ENCODE measurements around the gene ACOT4. TPM values are rescaled to one million over a fixed set of nuclear protein-coding genes. Genes with fewer than 3 reads are reported as not detected.
"Not testable (repeated sequence)": the region's sequence is repeated elsewhere in the genome, so short reads cannot be mapped to it uniquely, and the experiment has no call there.

The ACOT4 gene, protein sequence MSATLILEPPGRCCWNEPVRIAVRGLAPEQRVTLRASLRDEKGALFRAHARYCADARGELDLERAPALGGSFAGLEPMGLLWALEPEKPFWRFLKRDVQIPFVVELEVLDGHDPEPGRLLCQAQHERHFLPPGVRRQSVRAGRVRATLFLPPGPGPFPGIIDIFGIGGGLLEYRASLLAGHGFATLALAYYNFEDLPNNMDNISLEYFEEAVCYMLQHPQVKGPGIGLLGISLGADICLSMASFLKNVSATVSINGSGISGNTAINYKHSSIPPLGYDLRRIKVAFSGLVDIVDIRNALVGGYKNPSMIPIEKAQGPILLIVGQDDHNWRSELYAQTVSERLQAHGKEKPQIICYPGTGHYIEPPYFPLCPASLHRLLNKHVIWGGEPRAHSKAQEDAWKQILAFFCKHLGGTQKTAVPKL
- total RNA-seq = 1 to 10 TPM; 1.1 to 1.5 TPM
- polyA plus RNA-seq (ENCODE audit: insufficient read length in 2 of 2) = 1 to 10 TPM; 1.3 to 1.8 TPM
- long read RNA-seq, donor 1, partial matches to known transcripts = 0 of 1 reads
- long read RNA-seq, donor 1, other reads (novel, unspliced or antisense) = 0 of 1 reads
- long read RNA-seq, donor 2 = 0 reads
- long read RNA-seq, donor 3 = 0 reads
- long read RNA-seq, donor 4 = 0 reads

DNA sequence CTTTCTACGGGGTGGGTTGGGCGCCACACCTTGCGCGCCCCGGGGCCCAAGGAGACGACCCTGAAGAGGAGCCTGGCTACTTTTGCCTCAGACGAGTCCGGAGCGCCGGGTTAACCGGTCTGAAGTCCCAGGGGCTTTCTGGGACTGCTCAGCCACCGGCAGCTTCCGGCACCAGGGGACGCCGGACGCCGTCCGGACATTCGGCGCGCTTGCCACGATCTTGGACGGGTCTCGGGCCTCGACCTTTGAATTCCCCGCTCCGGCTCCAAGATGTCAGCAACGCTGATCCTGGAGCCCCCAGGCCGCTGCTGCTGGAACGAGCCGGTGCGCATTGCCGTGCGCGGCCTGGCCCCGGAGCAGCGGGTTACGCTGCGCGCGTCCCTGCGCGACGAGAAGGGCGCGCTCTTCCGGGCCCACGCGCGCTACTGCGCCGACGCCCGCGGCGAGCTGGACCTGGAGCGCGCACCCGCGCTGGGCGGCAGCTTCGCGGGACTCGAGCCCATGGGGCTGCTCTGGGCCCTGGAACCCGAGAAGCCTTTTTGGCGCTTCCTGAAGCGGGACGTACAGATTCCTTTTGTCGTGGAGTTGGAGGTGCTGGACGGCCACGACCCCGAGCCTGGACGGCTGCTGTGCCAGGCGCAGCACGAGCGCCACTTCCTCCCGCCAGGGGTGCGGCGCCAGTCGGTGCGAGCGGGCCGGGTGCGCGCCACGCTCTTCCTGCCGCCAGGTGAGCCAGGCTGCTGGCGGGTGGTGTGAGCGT is at the start of gene ACOT4:
ACOT4 (plus strand) TSS at position 184 of the 760 bp plus-strand sequence; CDS start at position 271, 87 bp downstream.
- no peaks in the 10 kb centered on the region for H3K36me3 ChIP-seq (ENCODE audit: control insufficient read depth, insufficient read depth, low read length)
- 2% methylated on average over 89 of the region's 89 CpGs for WGBS (ENCODE audit: insufficient coverage)
- peak in 2 of 6 donors; percentile 58 to 69 for DNase-seq (ENCODE audit: low read depth in 4 of 6, low spot score in 6 of 6)
- H3K9me3 ChIP-seq (ENCODE audit: control insufficient read depth, insufficient read depth, low read length) = no peaks in the 10 kb centered on the region
- peaks cover 7% of the 10 kb centered on the region for H3K27me3 ChIP-seq (ENCODE audit: control insufficient read depth, insufficient read depth, low read length)
- H3K4me3 ChIP-seq (ENCODE audit: low read depth, low read length) = peak within 1 kb of the TSS; percentile 57
- H3K4me1 ChIP-seq (ENCODE audit: control insufficient read depth, insufficient read depth, low read length) = peaks cover 6% of the 10 kb centered on the region
- H3K27ac ChIP-seq (ENCODE audit: low read depth, low read length) = no peak within 1 kb of the TSS

DNA sequence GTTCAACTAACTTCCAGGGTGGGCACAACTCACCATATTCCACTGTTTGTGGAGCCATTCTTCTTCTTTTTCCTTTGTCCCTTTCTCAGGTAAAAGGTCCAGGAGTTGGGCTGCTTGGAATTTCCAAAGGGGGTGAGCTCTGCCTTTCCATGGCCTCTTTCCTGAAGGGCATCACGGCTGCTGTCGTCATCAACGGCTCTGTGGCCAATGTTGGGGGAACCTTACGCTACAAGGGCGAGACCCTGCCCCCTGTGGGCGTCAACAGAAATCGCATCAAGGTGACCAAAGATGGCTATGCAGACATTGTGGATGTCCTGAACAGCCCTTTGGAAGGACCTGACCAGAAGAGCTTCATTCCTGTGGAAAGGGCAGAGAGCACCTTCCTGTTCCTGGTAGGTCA is 48.7 kb upstream of the ACOT4 start:
- not testable (repeated sequence) for H3K4me1 ChIP-seq (ENCODE audit: control insufficient read depth, insufficient read depth, low read length); H3K27me3 ChIP-seq (ENCODE audit: control insufficient read depth, insufficient read depth, low read length); H3K9me3 ChIP-seq (ENCODE audit: control insufficient read depth, insufficient read depth, low read length); DNase-seq (ENCODE audit: low read depth in 4 of 6, low spot score in 6 of 6); H3K36me3 ChIP-seq (ENCODE audit: control insufficient read depth, insufficient read depth, low read length); H3K4me3 ChIP-seq (ENCODE audit: low read depth, low read length); H3K27ac ChIP-seq (ENCODE audit: low read depth, low read length)
- WGBS (ENCODE audit: insufficient coverage) = no CpG with 5 or more reads among the region's 7 CpGs

DNA sequence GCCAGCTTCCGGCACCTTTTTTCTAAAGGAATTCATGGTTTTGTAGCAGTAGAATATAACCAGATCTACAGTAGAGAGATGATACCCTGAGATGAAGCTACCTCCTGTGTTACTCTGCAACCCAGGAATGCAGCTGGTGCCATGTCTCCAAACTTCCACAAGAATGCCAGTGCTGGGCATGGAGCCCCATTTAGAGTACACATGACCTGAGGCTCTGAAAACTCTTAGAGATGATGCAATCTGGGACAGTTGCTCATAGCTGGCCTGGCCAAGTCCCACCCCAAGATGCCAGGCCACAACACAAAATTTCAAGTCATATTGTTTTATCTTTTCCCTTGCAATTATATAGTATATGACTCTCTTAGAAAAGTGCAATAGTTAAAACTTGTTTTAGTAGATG is 46.3 kb upstream of the ACOT4 start:
- not testable (repeated sequence) for H3K9me3 ChIP-seq (ENCODE audit: control insufficient read depth, insufficient read depth, low read length); H3K27ac ChIP-seq (ENCODE audit: low read depth, low read length); DNase-seq (ENCODE audit: low read depth in 4 of 6, low spot score in 6 of 6); H3K36me3 ChIP-seq (ENCODE audit: control insufficient read depth, insufficient read depth, low read length); H3K4me3 ChIP-seq (ENCODE audit: low read depth, low read length); H3K4me1 ChIP-seq (ENCODE audit: control insufficient read depth, insufficient read depth, low read length); H3K27me3 ChIP-seq (ENCODE audit: control insufficient read depth, insufficient read depth, low read length)
- WGBS (ENCODE audit: insufficient coverage) = no CpG with 5 or more reads among the region's 1 CpG

DNA sequence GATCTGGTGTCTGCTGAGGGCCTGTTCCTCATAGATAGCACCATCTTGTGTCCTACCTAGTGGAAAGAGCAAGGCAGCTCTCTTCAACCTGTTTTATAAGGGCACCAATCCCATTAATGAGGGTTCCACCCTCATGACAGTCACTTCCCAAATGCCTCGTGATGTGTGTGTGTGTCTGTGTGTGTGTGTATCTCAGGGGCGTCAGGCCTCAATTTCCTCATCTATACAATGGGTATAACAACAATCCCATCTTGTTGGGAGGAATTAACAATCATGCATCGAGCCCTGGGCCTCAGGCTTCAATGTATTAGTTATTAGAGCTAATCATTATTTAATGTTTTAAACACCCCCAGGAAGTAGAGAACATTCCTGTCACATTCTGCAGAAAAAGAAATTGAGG is 42.6 kb upstream of the ACOT4 start:
- H3K27me3 ChIP-seq (ENCODE audit: control insufficient read depth, insufficient read depth, low read length); H3K36me3 ChIP-seq (ENCODE audit: control insufficient read depth, insufficient read depth, low read length); DNase-seq (ENCODE audit: low read depth in 4 of 6, low spot score in 6 of 6); H3K4me3 ChIP-seq (ENCODE audit: low read depth, low read length); H3K9me3 ChIP-seq (ENCODE audit: control insufficient read depth, insufficient read depth, low read length); H3K27ac ChIP-seq (ENCODE audit: low read depth, low read length); H3K4me1 ChIP-seq (ENCODE audit: control insufficient read depth, insufficient read depth, low read length): not testable (repeated sequence)
- no CpG with 5 or more reads among the region's 3 CpGs for WGBS (ENCODE audit: insufficient coverage)

- WGBS (ENCODE audit: insufficient coverage) = no CpG with 5 or more reads among the region's 6 CpGs
- H3K27me3 ChIP-seq (ENCODE audit: control insufficient read depth, insufficient read depth, low read length); DNase-seq (ENCODE audit: low read depth in 4 of 6, low spot score in 6 of 6); H3K36me3 ChIP-seq (ENCODE audit: control insufficient read depth, insufficient read depth, low read length); H3K27ac ChIP-seq (ENCODE audit: low read depth, low read length); H3K4me3 ChIP-seq (ENCODE audit: low read depth, low read length); H3K4me1 ChIP-seq (ENCODE audit: control insufficient read depth, insufficient read depth, low read length); H3K9me3 ChIP-seq (ENCODE audit: control insufficient read depth, insufficient read depth, low read length): not testable (repeated sequence)
These were observed 41.7 kb upstream of the ACOT4 start for GRCh38 chr14:73549889-73550524.

- WGBS (ENCODE audit: insufficient coverage) = no CpG with 5 or more reads among the region's 4 CpGs
- Histone ChIP-seq H3K27me3 (ENCODE audit: control insufficient read depth, insufficient read depth, low read length) (no peaks in the 10 kb centered on the region), H3K4me3 (ENCODE audit: low read depth, low read length) (no peak overlapping the region), H3K27ac (ENCODE audit: low read depth, low read length) (no peak overlapping the region), H3K4me1 (ENCODE audit: control insufficient read depth, insufficient read depth, low read length) (no peaks in the 10 kb centered on the region), H3K9me3 (ENCODE audit: control insufficient read depth, insufficient read depth, low read length) (no peaks in the 10 kb centered on the region), H3K36me3 (ENCODE audit: control insufficient read depth, insufficient read depth, low read length) (no peaks in the 10 kb centered on the region)
- no peak for DNase-seq (ENCODE audit: low read depth in 4 of 6, low spot score in 6 of 6)
These were observed 37.8 kb upstream of the ACOT4 start for GRCh38 chr14:73553845-73554244.

GRCh38 chr14:73557201-73557600 is 34.5 kb upstream of the ACOT4 start:
- not testable (repeated sequence) for H3K9me3 ChIP-seq (ENCODE audit: control insufficient read depth, insufficient read depth, low read length); H3K36me3 ChIP-seq (ENCODE audit: control insufficient read depth, insufficient read depth, low read length); H3K4me3 ChIP-seq (ENCODE audit: low read depth, low read length); DNase-seq (ENCODE audit: low read depth in 4 of 6, low spot score in 6 of 6); H3K4me1 ChIP-seq (ENCODE audit: control insufficient read depth, insufficient read depth, low read length); H3K27ac ChIP-seq (ENCODE audit: low read depth, low read length); H3K27me3 ChIP-seq (ENCODE audit: control insufficient read depth, insufficient read depth, low read length)
- no CpG with 5 or more reads among the region's 2 CpGs for WGBS (ENCODE audit: insufficient coverage)

DNA sequence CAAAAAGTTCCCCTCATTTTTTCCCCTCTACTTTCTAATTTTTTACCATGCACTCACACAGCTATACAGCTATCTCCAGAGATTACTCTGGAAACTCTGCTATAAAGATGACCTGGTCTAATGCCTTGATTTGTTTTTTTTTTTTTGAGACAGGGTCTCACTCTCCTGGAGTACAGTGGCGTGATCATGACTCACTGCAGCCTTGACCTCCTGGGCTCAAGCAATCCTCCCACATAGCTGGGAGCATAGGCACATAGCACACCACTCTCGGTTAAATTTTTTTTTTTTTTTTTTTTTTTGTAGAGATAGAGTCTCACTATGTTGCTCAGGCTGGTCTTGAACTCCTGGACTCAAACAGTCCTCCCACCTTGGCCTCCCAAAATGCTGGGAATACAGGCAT is 33.4 kb upstream of the ACOT4 start:
- DNase-seq (ENCODE audit: low read depth in 4 of 6, low spot score in 6 of 6); H3K4me1 ChIP-seq (ENCODE audit: control insufficient read depth, insufficient read depth, low read length); H3K27ac ChIP-seq (ENCODE audit: low read depth, low read length); H3K36me3 ChIP-seq (ENCODE audit: control insufficient read depth, insufficient read depth, low read length); H3K9me3 ChIP-seq (ENCODE audit: control insufficient read depth, insufficient read depth, low read length); H3K4me3 ChIP-seq (ENCODE audit: low read depth, low read length); H3K27me3 ChIP-seq (ENCODE audit: control insufficient read depth, insufficient read depth, low read length): not testable (repeated sequence)
- no CpG with 5 or more reads among the region's 2 CpGs for WGBS (ENCODE audit: insufficient coverage)

DNA sequence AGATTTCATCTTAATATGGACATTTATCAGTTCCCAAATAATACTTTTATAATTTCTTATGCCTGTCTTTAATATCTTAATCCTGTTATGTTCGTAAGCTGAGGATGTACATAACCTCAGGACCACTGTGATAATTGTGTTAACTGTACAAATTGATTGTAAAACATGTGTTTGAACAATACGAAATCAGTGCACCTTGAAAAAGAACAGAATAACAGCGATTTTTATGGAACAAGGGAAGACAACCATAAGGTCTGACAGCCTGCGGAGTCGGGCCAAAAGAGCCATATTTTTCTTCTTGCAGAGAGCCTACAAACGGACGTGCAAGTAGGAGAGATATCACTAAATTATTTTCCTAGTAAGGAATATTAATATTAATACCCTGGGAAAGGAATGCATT is 29.4 kb upstream of the ACOT4 start:
- WGBS (ENCODE audit: insufficient coverage) = 90% methylated on average over 2 of the region's 7 CpGs
- H3K27me3 ChIP-seq (ENCODE audit: control insufficient read depth, insufficient read depth, low read length); H3K27ac ChIP-seq (ENCODE audit: low read depth, low read length); DNase-seq (ENCODE audit: low read depth in 4 of 6, low spot score in 6 of 6); H3K9me3 ChIP-seq (ENCODE audit: control insufficient read depth, insufficient read depth, low read length); H3K4me3 ChIP-seq (ENCODE audit: low read depth, low read length); H3K36me3 ChIP-seq (ENCODE audit: control insufficient read depth, insufficient read depth, low read length): not testable (repeated sequence)
- H3K4me1 ChIP-seq (ENCODE audit: control insufficient read depth, insufficient read depth, low read length) = peaks cover 16% of the 10 kb centered on the region
